Measurements from ENCODE around the gene SYPL1.

Gene SYPL1

DNA sequence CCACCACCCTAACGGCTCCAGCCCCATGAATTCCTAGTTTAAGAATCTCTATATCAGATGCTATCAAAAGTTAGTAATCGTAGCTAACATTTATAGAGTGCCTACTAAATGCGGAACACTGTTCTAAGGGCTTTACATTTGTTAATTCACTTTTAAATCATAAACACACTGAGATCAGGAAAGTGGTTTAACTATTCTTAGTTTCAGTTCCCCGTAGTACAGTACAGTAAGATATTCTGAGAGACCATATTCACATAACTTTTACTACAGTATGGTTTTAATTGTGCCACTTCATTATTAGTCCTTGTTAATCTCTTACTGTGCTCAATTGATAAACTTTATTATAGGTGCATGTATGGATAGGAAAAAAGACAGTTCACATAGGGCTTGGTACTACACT is 22.5 kb downstream of the SYPL1 start:
- no peak for DNase-seq

DNA sequence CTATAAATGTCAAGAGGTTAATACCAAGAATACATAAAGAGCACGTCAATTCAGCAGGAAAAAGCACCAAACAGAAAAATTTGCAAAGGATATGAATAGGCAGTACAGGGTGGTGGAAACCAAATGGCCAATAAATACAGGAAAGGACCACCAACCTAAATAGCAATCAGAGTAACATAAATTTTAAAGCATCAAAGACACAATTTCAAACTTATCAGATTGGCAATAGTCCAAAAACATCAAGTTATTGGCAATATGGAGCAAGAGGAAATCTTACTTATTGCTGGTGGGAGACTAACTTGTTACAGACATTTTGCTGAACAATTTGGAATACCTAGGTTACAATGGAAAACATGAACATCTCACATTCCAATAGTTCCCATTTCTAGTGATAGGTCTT is 24.1 kb downstream of the SYPL1 start:
- DNase-seq, result no peak

DNA sequence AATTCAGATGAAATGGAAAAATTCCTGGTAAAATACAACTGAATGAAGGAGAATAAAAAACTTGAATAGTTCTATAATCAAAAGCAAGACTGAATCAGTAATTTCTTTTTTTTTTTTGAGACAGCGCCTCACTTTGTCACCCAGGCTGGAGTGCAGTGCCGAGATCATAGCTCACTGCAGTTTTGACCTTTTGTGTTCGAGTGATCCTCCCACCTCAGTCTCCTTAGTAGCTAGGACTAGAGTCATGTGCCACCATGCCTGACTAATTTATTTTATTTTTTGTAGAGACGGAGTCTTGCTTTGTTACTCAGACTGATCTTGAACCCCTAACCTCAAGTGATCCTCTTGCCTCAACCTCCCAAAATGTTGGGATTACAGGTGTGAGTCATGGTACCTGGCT is 26.1 kb downstream of the SYPL1 start:
- no peak for DNase-seq

DNA sequence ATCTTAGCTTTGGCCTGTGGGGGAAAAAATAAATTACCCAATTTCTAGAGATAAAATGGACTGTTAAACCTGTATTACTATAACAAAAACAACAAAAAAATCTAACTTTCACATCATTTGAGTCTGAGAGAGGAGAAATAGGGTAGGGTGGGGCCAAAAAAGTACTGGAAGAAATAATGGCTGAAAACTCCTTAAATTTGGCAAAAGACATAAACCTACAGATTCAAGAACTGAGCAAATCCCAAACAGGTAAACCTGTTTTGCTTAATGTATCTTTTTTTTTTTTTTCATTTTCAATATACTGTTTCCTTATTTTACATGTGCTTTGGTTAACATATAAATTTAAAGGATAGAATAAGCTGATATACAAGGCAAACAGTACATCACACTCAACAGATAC is 27.1 kb downstream of the SYPL1 start:
- DNase-seq, result no peak

DNA sequence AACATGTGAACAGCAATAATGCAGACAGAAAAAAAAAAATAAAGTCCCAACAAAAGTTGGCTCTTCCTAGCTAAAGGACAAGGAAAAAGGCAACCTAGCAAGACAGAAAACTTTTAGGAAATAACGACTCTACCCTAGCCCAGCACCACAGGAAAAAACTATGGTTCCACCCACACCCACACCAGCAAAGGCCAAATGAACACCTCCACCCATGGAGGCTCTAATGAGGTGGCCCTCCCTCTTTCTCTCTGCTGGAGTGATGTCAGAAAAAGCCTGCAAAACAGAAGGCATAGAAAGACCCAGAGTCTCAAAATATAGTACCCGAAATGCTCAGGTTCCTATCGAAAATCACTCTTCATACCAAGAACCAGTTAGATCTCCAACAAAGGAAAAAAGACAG is 28.4 kb downstream of the SYPL1 start:
- DNase-seq, result no peak

DNA sequence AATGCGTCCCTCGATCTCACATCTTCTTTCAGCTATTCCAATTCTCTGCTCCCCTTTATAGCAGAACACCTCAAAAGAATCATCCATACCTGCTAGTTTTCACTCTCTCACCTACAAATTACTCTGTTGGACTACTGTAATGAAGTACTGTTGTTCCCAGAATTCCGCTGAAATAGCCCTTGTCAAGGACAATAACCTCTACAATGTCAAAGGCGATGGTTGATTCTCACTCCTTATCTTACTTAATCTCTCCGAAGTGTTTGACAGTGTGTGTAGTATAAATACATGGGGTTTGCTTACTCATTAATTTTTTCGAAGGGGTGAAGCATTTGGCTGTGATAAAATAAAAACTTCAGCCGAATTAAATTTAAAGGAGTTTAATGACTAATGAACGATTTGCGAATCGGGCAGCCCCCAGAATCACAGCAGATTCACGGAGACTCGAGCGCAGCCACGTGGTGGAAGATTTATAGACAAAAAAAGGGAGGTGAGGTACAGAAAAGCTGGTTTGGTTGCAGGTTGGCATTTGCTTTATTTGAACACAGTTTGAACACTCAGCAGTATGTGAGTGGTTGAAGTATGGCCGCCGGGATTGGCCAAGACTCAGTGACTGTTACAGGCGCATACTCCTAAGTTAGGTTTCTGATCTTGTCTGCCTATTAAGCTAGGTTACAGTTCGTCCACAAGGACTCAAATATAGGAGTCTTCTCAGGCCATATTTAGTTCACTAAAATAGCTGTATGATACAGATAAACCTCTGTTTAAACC is 29.8 kb downstream of the SYPL1 start:
- no peak for DNase-seq

DNA sequence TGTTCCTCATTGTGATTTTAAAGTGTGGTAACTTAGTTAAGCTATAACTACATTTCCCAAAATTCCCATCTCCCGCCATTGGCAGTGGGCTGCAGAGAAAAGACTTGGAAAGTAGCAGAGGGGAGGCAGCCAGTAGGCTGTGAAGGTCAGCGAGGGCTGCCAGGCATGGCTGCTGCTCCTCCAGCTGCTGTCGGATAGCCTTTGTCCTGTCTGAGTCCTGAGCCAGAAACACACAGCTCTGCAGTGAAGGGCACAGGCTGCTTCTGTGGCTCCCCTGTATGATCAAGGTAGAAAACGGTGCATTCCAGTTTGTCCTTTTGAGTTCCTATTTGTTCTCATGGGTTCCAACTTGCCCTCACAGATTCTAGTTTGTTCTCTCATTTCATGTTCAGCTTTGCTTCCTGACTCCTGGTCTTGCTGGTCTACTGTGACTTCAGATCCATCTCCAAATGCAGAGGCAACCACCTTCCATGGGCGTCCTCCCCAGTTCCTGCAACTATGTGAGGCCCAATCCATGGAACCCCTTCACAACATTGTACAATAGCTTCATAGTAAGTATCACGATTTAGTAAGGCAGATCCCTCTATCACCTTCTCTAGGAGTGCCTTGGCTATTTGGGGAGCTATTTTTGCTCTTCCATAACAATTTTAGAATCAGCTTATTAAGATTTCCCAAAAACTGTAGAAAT is 31.7 kb downstream of the SYPL1 start:
- no peak for DNase-seq

DNA sequence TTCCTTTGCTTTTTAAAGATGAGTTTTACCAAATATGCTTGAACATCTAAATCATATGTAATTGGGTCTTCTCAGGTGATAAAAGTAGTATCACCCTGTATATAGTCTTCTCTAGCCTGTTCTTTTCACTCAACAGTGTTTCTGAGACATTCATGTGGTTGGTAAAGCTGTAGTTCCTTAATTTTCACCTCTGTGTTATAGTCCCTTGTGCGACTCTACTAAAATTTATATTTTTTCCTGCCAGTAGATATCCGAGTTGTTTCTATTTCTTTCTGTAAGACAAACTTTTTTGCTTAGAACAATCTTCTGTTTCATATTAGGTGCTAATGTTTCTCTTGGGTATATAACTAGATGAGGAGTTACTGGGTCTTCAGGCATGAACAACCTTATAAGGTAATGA is 35.6 kb downstream of the SYPL1 start:
- DNase-seq, result no peak

DNA sequence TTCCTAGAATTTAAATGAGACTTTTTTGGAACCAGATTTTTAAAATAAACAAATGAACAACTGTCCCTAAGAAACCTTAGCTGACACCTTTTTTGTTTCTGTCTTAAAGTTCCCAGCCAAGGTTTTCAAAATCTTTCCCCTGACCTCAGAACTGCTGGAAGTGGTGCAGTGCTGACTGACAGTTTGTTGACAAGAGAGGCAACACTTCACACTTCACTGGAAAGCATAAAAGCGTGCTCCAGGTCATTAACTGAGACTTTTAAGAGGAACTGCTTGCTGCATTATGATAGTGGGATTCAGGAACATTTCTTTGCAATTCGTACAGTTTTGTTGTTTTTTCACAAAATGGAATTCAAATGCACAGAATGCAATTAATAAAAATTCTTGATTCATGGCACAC is 36.2 kb downstream of the SYPL1 start:
- no peak for DNase-seq

DNA sequence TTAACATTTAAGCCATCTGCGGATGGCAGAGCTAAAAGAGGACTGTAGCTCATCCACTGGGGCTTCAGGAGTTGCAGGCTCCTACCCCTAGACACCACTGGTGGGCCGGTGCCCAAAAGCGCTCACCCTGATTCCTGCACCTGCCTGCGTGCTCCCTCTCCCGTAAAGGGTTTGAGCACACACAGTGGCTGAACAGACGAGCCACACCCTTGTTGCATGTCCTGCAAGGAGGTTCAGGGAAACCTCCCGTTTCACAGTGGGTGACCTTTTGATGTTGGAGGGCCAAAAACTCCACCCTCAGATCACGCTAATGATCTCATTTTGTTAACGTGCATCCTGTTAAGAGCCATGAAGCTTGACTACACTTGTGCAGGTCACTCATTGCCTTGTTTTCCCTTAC is 37.9 kb downstream of the SYPL1 start:
- DNase-seq, result no peak

DNA sequence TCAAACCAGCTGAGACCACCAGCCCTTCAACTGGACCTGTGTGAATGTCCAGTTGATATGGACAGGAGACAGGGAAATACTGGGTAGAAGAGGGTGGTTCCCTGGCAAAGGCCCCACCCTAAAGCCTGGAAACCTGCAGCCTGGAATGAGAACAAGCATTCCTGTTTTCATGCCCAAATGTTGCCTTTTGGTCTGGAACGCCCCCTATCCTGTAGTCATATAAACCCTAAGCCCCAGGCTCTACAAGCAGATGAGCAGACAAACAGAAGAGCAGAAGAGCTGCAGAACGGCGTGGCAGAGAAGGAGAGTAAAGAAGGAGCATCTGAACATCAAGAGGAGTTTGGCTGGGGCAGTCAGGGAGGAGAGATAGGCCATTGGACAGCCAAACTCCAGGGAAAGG is 38.4 kb downstream of the SYPL1 start:
- DNase-seq, result no peak

DNA sequence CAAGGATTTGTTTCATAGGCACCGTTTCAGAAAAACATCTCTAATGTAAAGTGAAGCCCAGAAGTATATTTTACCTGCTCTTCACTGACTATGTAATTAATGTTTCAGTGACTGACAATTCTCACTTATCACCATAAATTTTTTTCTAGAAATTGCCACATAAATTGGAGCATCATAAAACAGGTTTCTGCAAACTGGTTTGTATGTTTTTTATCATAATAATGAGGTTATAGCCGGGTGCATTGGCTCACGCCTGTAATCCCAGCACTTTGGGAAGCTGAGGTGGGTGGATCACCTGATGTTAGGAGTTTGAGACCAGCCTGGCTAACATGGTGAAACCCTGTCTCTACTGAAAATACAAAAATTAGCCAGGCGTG is 39.4 kb downstream of the SYPL1 start:
- DNase-seq, result no peak

DNA sequence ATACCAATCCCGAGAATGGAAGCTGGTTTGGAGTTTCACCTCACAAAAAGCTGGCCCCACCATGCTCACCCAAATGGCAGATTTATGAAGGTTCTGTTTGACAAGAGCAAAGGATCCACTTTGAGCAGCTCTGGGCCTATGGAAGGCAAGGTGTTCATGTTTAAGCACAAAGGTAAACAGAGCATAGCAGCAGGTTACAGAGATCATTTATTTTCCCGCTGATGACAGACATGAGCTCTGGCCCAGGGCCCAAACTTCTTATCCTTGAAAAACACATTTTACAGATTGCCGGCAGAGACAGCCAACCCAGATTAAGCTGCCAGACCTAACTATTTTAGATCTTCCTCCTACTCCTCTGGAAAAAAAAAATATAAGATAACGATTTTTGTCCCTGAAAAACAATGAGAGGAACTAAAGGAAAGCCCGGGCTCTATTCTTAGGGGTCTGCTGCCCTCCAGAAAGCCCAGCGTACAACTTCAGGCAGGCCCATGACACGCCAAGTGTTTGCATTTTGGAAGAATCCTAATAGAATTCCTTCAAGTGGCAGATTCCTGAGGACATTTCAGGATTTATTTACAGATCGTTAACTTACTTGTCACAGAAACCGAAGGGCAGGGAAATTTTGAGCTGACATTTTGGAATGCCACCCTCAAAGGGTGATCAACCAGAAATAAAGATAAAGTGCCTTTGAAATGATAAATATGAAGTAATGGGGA is 40.0 kb downstream of the SYPL1 start:
- no peak for DNase-seq

DNA sequence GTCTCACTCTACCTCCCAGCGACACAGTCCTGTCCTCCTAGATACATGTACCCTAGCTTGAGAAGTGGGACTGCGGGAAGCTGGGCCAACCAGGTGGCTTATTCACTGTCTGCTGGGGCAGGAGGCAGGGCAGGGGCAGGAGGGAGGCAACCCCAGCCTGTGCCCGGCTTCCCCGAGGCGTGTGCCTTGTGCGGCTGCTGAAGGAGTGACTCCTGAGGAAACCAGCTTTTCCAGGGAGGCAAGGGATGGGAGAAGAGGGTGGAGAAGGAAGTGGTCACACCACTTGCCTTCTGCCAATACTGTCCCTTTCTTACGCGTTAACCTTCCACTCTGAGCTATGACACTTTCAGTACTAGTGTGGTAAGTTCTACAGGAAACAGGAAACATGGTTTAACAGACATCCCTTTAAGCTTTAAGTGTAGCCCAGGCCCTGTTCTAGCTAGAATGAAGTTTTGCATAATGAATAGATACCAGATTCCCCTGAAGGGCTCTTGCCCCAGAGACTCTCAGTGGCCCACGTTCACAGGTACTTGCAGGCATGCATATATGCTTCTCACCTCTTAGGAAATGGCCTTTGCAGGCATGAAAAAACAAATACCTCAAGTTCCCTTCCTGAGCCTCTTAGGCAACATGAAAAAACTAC is 40.6 kb downstream of the SYPL1 start:
- no peak for DNase-seq

DNA sequence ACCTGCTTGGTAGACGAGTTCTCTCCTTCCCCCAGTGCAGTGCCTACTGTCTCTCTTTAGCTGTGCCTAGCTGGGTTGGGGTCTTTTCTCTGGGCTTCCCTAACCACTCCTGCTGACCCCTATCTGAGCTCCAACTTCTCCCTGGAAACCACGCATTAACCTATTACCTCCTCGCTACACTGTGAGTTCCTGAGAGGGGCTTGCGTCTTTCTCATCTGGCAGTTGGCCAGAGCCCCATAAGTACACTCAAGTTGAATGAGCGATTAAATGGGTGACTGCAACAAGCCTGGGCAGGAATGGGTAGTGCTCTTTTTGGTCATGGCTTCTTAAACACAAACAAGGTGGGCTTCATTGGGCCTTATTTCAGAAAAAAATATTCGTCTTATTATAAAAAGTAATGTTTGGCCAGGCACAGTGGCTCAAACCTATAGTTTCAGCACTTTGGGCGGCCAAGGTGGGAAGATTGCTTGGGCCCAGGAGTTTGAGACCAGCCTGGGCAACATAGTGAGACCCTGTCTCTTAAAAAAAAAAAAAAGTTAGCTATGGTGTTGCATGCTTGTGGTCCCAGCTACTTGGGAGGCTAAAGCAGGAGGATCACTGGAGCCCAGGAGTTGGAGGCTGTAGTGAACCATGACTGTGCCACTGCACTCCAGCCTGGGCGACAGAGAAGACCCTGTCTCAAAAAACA is 41.4 kb downstream of the SYPL1 start:
- DNase-seq, result no peak

DNA sequence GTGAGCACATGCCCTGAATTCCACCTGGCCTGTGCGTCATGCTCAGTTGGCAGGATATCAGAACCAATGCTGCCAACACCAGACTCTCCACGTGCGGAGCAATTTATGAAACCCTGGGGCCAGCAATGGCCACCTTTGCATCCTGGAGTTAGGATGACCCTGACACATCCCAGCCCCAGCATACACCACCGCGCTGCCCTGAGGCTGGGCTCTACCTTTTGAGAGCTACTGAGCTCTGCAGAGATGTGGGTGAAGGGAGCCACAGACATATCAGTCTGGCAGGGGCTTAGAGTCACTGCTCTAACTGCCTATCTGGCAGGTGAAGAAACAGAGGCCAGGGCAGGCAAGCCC is 41.9 kb downstream of the SYPL1 start:
- DNase-seq, result no peak

DNA sequence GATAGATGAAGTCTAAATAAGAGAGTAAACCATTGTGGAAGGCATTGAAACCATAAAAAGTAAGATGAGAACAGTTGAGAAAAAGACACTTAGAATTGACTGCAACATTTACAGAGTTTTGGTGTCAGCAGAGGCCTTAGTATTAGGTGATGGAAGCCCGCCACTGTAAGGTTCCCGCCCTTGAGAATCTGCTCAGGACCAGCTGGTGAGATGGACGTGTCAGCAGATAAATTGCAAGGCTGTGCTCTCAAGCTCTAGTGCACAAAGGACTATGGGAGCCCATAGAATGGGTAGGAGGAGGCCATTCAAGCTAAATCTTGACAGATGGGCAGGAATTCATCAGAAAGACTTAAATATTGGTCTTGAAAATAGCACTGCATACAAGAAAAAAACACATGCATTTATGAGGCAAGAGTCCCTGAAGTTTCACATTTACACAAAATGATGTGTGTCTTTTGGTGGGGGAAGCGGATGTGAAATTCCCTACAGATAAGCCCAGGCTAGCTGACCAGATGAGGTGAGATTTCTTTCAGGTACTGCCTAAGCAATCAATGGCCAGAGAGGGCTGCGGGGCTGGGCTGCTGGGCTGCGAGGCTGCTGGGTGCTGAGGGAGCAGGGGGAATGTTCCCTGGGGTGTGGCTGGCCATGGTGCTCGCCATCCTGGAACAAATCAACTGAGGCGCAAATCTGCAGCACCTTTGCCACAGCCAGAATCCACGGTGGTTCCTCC is 42.5 kb downstream of the SYPL1 start:
- no peak for DNase-seq

DNA sequence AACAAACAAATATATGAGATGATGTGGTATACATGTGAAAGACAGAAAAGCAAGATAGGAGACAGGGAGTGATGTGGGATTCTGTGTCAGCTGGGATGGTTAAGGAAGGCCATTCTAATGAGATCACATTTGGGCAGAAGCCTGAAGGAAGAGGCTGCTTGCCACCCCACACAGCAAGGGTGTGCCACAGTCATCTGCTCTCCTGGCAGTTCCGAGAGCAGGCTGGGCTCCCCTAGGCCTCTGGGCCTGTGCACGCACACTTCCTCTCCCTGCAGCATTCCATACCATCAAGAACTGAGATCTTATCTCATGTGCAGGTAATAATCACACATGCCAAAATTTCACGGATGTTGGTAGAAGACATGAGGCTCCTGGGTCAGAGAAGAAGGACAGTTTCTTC is 43.1 kb downstream of the SYPL1 start:
- DNase-seq, result no peak

DNA sequence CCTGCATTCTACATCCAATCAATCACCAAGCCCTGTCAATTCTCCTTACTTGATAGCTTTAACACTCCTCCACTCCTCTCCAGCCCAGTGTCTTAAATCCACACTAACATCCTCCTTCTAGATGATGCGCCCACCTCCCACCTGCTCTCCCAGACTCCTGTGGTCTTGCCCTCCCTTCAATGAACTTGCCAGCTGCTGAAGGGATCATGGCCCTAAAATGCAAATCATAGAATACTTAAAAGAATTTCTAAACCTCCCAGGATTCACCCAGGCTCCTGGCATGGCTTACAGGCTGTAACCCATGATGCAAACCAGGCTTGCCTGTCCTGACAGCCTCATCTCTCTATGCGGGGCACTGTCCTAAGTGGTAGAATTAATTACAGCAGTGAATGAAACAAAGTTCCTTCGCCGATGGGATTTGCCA is 43.6 kb downstream of the SYPL1 start:
- no peak for DNase-seq

DNA sequence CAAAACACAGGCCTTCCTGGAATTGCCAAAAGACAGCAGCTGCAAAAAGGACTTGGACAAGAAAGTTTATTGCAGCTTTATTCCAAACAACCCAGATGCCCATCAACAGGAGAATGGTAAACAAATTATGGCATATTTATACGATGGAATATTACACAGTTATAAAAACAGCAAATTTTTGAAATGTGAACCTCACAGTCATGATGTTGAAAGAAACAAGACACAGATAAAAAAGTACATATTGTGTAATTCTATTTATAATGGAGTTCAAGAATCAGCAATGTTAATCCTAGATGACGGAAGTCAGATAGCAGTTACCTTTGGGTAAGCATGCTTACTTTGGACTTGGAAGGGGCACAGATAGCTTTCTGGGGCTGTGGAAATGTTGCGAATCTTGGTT is 44.4 kb downstream of the SYPL1 start:
- no peak for DNase-seq

DNA sequence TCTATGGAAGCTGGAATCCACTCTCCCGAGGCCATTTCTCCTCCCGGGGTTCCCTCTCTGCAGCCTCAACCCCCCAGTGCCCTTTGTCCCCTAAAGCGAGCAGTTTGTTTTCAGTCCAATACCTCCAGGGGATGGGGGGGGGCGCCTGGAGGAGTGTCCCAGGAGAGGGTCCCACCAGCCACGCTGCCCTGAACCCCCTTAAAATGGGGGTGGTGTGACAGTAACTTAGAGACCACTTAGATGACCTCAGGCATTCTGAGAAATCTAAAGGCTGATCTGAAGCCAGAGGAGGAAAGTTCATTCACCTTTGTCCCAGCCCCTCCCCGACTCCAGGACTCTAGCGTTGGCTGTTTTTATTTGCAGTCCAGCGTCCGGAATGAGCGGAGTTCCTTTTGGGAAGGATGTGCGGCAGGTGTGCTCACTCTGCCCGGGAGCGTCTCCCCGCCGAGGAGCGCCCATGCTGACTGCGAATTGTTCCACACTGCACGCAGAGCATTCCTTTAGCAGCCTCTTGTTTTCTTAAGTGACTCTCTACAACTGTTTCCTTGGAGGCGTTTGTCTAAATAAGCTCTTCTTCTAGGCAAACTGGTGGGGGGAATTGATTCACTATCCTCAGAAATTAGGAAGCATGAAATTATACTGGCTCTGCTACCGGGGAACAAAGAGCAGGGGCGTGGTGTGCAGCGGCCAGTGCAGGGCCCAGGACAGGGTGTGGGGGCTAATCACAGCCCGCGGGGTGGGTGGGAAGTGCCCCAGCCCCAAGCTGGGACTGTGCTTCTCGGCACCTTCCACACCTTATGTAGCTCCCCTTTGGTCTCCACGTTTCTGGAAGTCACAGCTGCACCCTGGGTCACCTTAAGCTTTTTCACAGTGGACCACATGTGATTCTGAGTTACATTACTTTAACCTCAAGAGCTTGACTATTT is 46.3 kb downstream of the SYPL1 start:
- DNase-seq, result no peak
